Measurements from ENCODE around the gene DISP2. TPM values are rescaled to one million over a fixed set of nuclear protein-coding genes. Genes with fewer than 3 reads are reported as not detected.

Gene DISP2
- total and polyA plus RNA-seq, 9 of the 15 experiments (the other 6 are each of a cell fraction or from before 2014, with no cell fraction given), result 0.06 to 0.89 (median 0.15) TPM; not detected in 1

- TF ChIP-seq CTCF (IDR thresholded peaks at IDR 0.05 in 2 of 3, conservative IDR thresholded peaks at IDR 0.05 in 1 of 3; ENCODE audit: insufficient read depth in 2 of 3, low read depth in 1 of 3, low read length in 3 of 3) (no peak), BHLHE40 (IDR thresholded peaks at IDR 0.05; ENCODE audit: low read length) (peak; percentile 85), GATAD2A (IDR thresholded peaks at IDR 0.05) (no peak), KAT2B (IDR thresholded peaks at IDR 0.05; ENCODE audit: low read depth, low read length) (no peak), ZBTB49 (CRISPR knock-in tag; IDR thresholded peaks at IDR 0.05; ENCODE audit: borderline replicate concordance) (no peak)
These were observed 69.2 kb downstream of the DISP2 start (continued) for GRCh38 chr15:40427188-40427587.

- no peak for DNase-seq (ENCODE audit: extremely low read depth in 1 of 4, low spot score in 3 of 4)
- BruUV-seq (replicated peaks), result no TSS peak
- Histone ChIP-seq H3K4me2 (ENCODE audit: insufficient read depth, low read length) (no peak overlapping the region), H3K36me3 (ENCODE audit: control insufficient read depth, insufficient read depth, low read length) (no peaks in the 10 kb centered on the region), H3K79me2 (ENCODE audit: control insufficient read depth, insufficient read depth, low read length) (no peaks in the 10 kb centered on the region), H3K27ac (ENCODE audit: extremely low read depth, low read depth, low read length) (no peak overlapping the region), H4K20me1 (replicated peaks; ENCODE audit: control insufficient read depth, insufficient read depth, low read length) (no peaks in the 10 kb centered on the region), H3K9ac (ENCODE audit: insufficient read depth in 1 of 2, low read depth in 2 of 2, low read length in 2 of 2) (peak overlapping the region; percentile 4 to 37; a peak in 1 of 4 replicates), H3K9me3 (replicated peaks; ENCODE audit: control insufficient read depth, insufficient read depth, low read depth, low read length) (no peaks in the 10 kb centered on the region), H2AFZ (ENCODE audit: low read depth, low read length) (no peak overlapping the region), H3K9me1 (ENCODE audit: control insufficient read depth, insufficient read depth, low read length) (no peaks in the 10 kb centered on the region), H3K4me1 (replicated peaks in 1 of 2; ENCODE audit: control insufficient read depth in 2 of 2, insufficient read depth in 2 of 2, low read length in 2 of 2) (peaks cover 28 to 32% of the 10 kb centered on the region in 2 experiments; a peak in 4 of 5 replicates), H3K4me3 (no peak overlapping the region), H3K27me3 (ENCODE audit: control insufficient read depth in 2 of 2, insufficient read depth in 2 of 2, low read length in 2 of 2) (no peaks in the 10 kb centered on the region)
- WGBS (ENCODE audit: insufficient coverage, low coverage, missing lambda C conversion rate), result 62% methylated on average over 4 of the region's 4 CpGs
- ATAC-seq, result no peak
- ChIA-PET CTCF (ENCODE audit: low intra/inter-chr PET ratio) (no interaction called here), POLR2A (interaction anchor here (0.6 to 3.4 kb wide), 3 partner anchors 11 to 518 kb away, joined by 3 to 16 read pairs (median 4); partner anchors contain the start of gene BAHD1)
- intact Hi-C loops (cut with micrococcal nuclease) (no loop called here), in situ Hi-C loops (cut with MboI) (loop anchor here (10.0 kb wide), 2 partner anchors 213 to 373 kb away; no protein-coding TSS in a partner anchor)
- no peak for FAIRE-seq
- TF ChIP-seq CEBPB (tag; IDR thresholded peaks at IDR 0.05), result 0 out of 2 replicates have a peak, but pooled peaks have one; percentile 17
- TF ChIP-seq ZNF512 (tag; IDR thresholded peaks at IDR 0.05), result no peak
These were observed 70.2 kb downstream of the DISP2 start for GRCh38 chr15:40428185-40428584.

Data from K562 (cell line).